Measurements from ENCODE around the gene JAZF1.

Gene JAZF1

DNA sequence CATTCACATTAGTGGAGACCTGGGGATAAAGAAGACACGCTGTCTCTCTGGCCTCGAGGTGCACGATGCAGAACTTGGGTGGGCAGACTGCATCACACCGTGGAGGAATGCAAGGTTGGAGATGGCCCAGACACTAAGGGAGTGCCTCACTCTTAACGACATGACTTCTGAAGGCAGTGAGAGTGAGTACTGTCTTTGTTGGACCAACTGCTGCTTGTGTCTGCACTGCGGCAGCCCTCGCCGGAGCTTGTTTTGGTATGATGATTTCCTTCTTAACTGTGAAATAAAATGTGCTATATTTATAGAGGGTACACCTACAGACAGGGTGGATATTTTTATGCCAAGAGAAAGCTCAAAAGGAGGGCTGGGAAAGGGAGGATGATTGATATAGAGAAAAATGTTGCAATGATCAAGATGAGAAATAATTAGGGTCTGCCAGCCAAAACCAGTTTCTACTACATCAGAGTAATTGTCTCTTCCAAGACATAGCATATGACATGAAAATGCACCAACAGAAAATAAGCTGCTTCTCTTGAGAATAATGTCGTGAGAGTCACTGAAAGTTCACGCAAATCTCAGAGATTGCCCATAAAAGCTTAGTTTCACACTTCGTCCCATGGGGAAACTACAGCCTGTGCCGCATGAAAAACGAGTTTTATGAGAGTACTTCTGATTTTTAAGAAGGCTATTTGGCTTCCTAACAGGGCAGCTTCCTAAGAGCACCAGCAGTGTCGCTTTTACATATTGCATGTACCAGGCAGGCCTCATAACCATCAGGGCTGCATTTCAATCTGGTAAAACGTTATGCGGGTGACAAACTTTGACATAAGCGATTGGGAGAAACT is 313.5 kb downstream of the JAZF1 start:
- no peaks in the 10 kb centered on the region for H3K79me2 ChIP-seq (ENCODE audit: insufficient read depth, low read depth)
- no peak overlapping the region for H3K4me3 ChIP-seq (IDR thresholded peaks at IDR 0.05; ENCODE audit: insufficient read depth, low read depth, low read length)
- no peak overlapping the region for H3K4me2 ChIP-seq
- H3K36me3 ChIP-seq (ENCODE audit: insufficient read depth) = peaks cover 2% of the 10 kb centered on the region; the same call in 1 of the 2 replicates
- H3K27ac ChIP-seq = no peak overlapping the region
- peaks cover 9% of the 10 kb centered on the region for H3K4me1 ChIP-seq (ENCODE audit: low read depth, poor library complexity, severe bottlenecking)
- no peak overlapping the region for H3K9ac ChIP-seq
- TF ChIP-seq, protein P1, sequence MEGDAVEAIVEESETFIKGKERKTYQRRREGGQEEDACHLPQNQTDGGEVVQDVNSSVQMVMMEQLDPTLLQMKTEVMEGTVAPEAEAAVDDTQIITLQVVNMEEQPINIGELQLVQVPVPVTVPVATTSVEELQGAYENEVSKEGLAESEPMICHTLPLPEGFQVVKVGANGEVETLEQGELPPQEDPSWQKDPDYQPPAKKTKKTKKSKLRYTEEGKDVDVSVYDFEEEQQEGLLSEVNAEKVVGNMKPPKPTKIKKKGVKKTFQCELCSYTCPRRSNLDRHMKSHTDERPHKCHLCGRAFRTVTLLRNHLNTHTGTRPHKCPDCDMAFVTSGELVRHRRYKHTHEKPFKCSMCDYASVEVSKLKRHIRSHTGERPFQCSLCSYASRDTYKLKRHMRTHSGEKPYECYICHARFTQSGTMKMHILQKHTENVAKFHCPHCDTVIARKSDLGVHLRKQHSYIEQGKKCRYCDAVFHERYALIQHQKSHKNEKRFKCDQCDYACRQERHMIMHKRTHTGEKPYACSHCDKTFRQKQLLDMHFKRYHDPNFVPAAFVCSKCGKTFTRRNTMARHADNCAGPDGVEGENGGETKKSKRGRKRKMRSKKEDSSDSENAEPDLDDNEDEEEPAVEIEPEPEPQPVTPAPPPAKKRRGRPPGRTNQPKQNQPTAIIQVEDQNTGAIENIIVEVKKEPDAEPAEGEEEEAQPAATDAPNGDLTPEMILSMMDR (conservative IDR thresholded peaks at IDR 0.05; ENCODE audit: low read depth, low read length) = no peak
- H2AFZ ChIP-seq (ENCODE audit: low read depth) = no peak overlapping the region
- no peaks in the 10 kb centered on the region for H3K27me3 ChIP-seq (ENCODE audit: insufficient read depth, low read depth)
- H4K20me1 ChIP-seq (ENCODE audit: insufficient read depth) = no peaks in the 10 kb centered on the region

DNA sequence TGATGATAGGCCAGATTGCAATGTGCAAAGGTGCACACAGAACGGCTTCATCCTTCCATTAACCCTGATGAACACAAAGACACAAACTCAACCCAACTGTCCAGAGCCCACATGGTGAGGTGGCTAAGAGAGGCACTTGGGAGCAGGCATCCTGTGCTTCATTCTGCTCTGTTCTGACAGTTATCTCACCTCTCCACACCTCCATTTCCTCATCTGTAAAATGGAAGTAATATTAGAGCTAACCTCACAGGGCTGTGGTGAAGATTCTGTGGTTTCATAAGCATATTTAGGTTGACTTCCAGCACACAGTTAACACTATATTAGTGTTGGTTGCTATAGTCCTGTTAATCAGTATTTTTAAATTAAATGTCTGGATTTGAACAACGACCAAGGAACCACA is 314.3 kb downstream of the JAZF1 start:
- TF ChIP-seq, protein P1 (conservative IDR thresholded peaks at IDR 0.05; ENCODE audit: low read depth, low read length) = no peak
- no peak overlapping the region for H3K9ac ChIP-seq
- no peaks in the 10 kb centered on the region for H4K20me1 ChIP-seq (ENCODE audit: insufficient read depth)
- H3K4me3 ChIP-seq (IDR thresholded peaks at IDR 0.05; ENCODE audit: insufficient read depth, low read depth, low read length) = no peak overlapping the region
- H2AFZ ChIP-seq (ENCODE audit: low read depth) = no peak overlapping the region
- peaks cover 2% of the 10 kb centered on the region; the same call in 1 of the 2 replicates for H3K36me3 ChIP-seq (ENCODE audit: insufficient read depth)
- no peaks in the 10 kb centered on the region for H3K79me2 ChIP-seq (ENCODE audit: insufficient read depth, low read depth)
- no peak overlapping the region for H3K4me2 ChIP-seq
- peaks cover 9% of the 10 kb centered on the region for H3K4me1 ChIP-seq (ENCODE audit: low read depth, poor library complexity, severe bottlenecking)
- no peaks in the 10 kb centered on the region for H3K27me3 ChIP-seq (ENCODE audit: insufficient read depth, low read depth)
- H3K27ac ChIP-seq = no peak overlapping the region

DNA sequence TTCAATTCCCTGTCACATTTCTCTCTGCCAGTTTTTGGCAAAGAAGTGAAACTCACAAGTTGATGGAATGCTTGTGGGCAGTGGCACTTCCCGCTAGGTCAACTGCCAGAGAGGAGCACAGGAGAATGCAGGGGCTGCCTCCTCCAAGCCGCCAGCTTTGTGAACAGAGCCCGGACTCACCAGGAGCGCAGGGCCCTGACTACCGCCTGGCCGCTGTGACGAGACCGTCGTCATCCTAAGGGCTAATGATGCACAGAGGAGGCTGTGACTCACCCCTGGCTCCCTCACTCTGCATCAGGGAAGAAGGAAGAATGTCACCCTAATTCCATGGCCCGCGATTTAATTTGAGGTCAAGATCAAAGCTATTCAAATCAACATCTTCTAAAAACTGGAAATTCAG is 316.7 kb downstream of the JAZF1 start:
- Histone ChIP-seq H3K36me3 (ENCODE audit: insufficient read depth) (no peaks in the 10 kb centered on the region), H2AFZ (ENCODE audit: low read depth) (no peak overlapping the region), H3K79me2 (ENCODE audit: insufficient read depth, low read depth) (no peaks in the 10 kb centered on the region), H4K20me1 (ENCODE audit: insufficient read depth) (no peaks in the 10 kb centered on the region), H3K9ac (no peak overlapping the region), H3K27ac (no peak overlapping the region), H3K4me2 (no peak overlapping the region), H3K4me3 (IDR thresholded peaks at IDR 0.05; ENCODE audit: insufficient read depth, low read depth, low read length) (no peak overlapping the region), H3K27me3 (ENCODE audit: insufficient read depth, low read depth) (no peaks in the 10 kb centered on the region), H3K4me1 (ENCODE audit: low read depth, poor library complexity, severe bottlenecking) (peaks cover 9% of the 10 kb centered on the region)
- TF ChIP-seq, protein P1 (conservative IDR thresholded peaks at IDR 0.05; ENCODE audit: low read depth, low read length) = no peak

DNA sequence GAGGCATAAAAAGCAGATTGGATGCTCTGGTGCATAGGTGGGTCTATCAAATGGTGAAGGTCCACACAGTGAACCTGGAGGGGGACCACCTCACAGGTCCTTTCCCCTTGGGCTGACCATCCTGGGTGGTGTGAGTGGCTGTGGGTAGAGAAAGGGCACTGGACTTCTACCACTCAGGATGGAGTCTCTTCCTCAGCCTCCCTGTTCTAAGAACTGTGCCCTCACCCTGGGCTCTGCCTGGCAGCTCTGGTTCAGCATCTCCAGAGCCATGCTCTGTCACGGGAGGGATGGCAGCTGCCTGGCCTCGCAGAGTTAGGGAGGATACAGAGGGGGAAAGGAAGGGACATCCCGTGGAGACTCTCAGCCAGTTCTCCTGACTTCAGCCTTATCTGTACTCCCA is 318.8 kb downstream of the JAZF1 start:
- H3K4me2 ChIP-seq = no peak overlapping the region
- H3K27ac ChIP-seq = no peak overlapping the region
- H3K36me3 ChIP-seq (ENCODE audit: insufficient read depth) = no peaks in the 10 kb centered on the region
- H2AFZ ChIP-seq (ENCODE audit: low read depth) = no peak overlapping the region
- H3K4me3 ChIP-seq (IDR thresholded peaks at IDR 0.05; ENCODE audit: insufficient read depth, low read depth, low read length) = no peak overlapping the region
- H3K9ac ChIP-seq = no peak overlapping the region
- TF ChIP-seq, protein P1 (conservative IDR thresholded peaks at IDR 0.05; ENCODE audit: low read depth, low read length) = no peak
- H4K20me1 ChIP-seq (ENCODE audit: insufficient read depth) = no peaks in the 10 kb centered on the region
- H3K27me3 ChIP-seq (ENCODE audit: insufficient read depth, low read depth) = no peaks in the 10 kb centered on the region
- H3K79me2 ChIP-seq (ENCODE audit: insufficient read depth, low read depth) = no peaks in the 10 kb centered on the region
- peaks cover 6% of the 10 kb centered on the region for H3K4me1 ChIP-seq (ENCODE audit: low read depth, poor library complexity, severe bottlenecking)
